Right ventricle myocardium superior (tissue), 1 donor: Measurements from ENCODE around the gene HOXA10. TPM values are rescaled to one million over a fixed set of nuclear protein-coding genes. Genes with fewer than 3 reads are reported as not detected.

Experiments
- ATAC-seq: fragments of 200-7000 bp; cut with Tn5 transposase; one replicate; pipeline ENCODE4 v1.9.1; 2020; ENCODE audit warnings: mild to moderate bottlenecking; ENCODE audit not compliant: poor library complexity
- DNase-seq: peaks from one replicate; pipeline ENCODE4 v3.0.0-alpha.2; 2020
- intact Hi-C: fragments of 100-400 bp; cut with DNase I; formaldehyde crosslinking; loops from one replicate; pipeline ENCODE4 v1.11.2; 2022
- total RNA-seq: library from RNA; stranded (reverse); fragmentation: NEBNext Ultra II Directional; extraction: Animal tissue kit (Norgen Biotek cat#: 25700); gene quantifications from one replicate; pipeline ENCODE4 v1.2.1, GENCODE V29; 2021
- donor health status: DM: no; HTN: yes; CAD: no; lungs with severe emphysema.

The HOXA10 gene
- total RNA-seq, 1 donor from 2014 or later = not detected

DNA sequence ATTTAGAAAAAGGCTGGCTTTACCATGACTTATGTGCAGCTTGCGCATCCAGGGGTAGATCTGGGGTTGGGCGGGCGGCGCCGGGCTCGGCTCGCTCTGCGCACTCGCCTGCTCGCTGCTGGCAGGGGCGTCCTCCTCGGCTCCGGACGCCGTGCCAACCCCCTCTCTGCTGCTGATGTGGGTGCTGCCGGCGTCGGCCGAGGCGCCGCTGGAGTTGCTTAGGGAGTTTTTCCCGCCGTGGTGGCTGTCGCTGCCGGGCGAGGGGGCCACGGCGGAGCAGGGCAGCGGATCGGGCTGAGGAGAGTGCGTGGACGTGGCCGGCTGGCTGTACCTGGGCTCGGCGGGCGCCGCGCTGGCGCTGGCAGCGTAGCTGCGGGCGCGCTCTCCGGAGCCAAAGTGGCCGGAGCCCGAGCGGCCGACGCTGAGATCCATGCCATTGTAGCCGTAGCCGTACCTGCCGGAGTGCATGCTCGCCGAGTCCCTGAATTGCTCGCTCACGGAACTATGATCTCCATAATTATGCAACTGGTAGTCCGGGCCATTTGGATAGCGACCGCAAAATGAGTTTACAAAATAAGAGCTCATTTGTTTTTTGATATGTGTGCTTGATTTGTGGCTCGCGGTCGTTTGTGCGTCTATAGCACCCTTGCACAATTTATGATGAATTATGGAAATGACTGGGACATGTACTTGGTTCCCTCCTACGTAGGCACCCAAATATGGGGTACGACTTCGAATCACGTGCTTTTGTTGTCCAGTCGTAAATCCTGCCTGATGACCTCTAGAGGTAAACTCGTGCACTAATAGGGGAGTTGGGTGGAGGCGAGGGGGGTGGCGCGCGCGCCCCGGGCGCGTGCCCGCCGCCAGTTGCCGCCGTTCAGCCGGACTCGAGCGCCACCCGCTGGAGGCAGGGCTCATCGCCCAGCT, 30.8 kb downstream of the HOXA10 start, which contains the start of gene HOXA5:
Gene HOXA5, minus strand, starts transcription at position 659 of the 927 bp plus-strand sequence. Its CDS starts 74 bp downstream, at position 585.
- DNase-seq (no peak), ATAC-seq (peak; percentile 54)
- intact Hi-C loops = no loop called here

DNA sequence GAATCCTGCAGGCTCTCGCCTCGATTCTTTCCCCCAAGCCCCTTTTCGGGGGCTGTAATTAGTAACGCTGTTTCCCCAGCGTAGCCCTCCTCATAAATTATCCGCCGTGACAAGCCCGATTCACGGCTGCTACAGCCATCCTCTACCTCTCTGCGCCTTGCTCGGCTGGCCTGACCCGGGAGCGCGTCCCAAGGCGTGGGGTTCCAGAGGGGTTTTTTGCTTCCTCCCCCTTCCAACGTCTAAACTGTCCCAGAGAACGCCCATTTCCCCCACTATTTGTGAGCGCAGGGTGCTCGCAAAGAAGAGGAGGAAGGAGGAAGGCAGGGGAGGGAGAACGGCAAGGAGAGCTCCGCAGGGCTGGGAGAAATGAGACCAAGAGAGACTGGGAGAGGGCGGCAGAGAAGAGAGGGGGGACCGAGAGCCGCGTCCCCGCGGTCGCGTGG, 31.5 kb downstream of the HOXA10 start:
- DNase-seq (no peak), ATAC-seq (no peak)
- intact Hi-C loops = no loop called here

DNA sequence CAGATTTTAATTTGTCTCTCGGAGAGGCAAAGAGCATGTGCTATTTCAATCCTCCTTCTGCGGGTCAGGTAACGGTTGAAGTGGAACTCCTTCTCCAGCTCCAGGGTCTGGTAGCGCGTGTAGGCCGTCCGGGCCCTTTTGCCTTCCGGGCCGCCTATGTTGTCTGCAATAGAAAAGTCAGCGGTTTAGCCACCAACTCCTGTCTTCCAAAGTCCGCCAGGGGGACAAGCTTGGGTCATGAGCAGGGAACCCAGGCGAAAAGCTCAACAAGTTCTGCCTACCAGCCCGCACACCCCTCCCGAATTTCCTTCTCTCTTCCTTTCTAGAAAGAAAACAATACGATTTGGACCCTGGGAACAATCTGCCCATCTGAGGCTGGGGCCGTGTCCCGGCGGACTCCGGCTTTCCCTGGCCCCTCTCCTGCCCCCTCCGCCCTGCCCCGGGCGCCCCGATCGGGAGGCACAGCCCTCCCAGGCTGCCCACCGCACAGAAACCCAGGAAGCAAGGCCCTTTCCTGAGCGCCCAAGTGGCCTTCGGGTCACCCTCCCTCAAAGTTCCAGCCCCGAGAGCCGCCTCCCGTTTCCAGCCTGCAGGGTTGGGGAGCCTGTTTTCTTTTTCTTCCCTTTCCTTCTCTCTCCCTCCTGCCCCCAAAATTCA, 32.1 kb downstream of the HOXA10 start:
- ATAC-seq = no peak
- intact Hi-C loops = no loop called here
- DNase-seq = no peak

DNA sequence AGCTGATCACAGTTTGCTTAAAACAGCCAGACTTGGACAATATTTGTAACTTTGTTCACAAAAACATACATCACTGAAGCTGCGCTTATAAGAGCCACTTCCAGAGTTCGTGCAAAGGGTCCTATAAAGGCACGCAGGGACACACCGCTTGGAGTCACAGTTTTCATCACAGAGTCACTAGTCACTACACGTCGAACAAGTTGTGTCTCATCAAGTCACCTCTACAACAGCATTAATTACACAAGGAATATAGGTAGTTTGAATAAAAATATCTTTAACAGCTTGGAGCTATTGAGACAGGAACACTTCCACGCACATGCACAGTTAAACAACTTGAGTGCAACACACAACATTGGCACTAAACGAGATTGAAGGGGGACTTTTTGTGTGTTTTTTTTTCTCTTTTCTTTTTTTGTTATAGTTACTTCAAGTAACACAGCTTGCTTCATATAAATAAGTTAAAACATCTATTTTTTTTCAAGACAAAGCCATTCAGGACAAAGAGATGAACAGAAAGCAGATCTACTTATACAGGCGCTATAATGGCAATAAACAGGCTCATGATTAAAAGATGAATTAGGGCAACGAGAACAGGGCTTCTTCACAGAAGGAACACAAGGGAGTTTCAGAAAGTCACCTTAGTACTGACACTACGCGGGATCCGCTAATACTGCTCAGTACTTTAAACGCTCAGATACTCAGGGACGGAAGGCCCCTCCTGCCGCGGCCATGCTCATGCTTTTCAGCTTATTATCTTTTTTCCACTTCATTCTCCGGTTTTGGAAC, 32.8 kb downstream of the HOXA10 start:
- intact Hi-C loops = no loop called here
- DNase-seq = no peak
- ATAC-seq = no peak

DNA sequence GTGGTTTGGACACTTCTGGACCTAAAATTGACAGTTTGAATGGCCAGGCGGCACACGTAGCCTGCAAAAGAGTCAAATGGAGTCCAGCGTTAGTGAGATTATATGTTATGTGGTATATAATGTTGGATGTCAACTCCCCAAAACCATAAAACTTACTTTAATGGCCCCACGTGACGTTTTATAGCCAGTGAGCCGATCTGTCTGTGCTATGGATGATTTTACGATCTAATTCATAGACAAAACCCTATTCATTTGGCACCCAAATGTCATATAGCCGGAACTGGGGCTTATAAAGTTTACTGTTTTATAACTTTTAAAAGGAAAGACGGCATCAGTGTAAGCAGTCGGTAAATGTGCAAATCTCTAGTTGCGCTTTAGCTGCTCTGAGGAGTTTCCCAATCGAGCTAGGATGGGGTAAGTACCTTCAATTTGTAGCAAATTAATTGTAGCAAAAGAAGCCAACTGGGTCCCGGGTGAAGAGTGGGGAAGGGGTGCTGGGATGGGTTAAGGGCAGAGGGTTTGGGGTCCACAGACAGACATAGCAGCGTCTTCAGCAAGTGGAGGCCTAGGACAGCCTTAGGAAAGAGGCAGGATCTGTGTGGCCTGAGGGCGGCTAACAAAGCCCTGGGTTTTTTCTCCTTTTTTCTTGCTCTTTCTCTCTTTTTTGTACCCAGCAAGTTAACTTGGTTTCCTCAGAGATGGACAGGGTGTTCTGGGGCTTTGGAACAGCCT, 33.8 kb downstream of the HOXA10 start:
- DNase-seq (no peak), ATAC-seq (no peak)
- intact Hi-C loops = no loop called here

DNA sequence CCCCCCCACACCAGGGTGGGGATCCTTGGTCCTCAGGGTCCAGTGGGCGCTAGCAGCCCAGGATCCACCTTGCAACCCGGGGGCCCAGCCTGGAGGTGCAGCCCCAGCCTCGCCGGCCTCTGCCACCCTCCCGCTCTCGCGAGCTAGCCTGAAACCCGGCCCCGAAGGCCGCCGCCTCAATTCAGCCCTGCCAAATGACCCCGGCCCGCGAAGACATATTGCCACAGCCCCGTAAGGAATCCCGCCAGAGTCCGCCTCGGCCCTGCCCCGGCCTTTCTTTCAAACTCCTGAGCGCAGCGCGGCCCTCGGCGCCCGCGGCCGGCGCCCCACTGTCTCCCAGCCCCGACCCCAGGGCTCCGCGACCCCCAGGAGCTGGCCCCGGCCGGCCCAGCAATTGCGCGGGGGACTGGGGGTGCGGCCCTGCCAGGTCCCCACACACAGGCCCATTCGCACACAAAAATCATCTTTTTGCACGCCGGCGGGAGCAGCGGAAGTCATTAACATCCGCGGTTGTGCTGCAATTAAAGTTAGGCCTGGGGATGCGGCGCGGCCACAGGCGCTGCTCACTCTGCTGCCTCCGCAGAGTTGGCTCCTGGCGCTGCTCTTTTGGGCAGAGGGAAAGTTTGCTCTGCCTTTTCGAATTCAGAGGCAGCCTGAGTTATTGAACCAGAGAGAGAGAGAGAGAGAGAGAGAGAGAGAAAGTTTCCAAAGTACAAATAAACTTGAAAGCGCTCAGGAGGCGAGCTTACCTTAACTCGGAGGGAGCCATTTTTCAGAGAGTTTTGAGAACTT, 34.6 kb downstream of the HOXA10 start:
- ATAC-seq (no peak), DNase-seq (no peak)
- intact Hi-C loops = no loop called here

DNA sequence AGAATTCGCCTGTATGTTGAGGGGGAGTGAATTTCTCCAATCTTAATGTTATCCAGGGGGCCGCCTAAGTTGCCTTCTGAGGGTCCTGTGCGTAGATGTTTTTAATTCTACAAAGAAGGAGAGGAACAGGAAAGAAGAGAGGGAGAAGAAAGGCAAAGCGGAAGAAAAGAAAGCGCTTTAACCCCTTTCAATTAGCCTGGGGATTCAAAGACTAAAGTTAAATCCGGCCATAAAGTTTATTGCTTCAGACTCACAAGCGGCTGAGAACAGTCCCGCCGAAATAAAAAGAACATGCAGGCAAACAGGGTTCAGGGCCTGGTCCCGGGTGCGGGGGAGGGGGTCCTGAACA, 35.2 kb downstream of the HOXA10 start:
- no peak for DNase-seq
- no peak for ATAC-seq
- intact Hi-C loops = no loop called here

DNA sequence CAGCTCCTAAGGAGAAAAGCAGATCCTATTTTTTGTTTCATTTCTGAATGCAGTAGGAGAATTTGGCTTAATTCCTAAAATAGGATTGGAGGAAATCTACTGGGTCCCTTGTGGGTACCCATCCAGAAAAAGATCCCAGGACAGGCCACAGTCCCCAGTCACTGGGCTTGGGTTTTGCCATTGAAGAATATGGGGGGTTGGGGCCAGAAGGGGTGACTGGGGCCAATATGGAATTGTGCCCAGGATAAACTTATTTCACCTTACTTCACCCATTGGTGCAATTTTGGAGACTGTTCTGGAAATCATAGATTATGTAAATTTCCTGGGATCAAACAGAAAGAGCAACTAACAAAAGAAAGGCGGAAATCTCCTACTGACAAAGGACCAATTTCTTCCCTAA, 35.6 kb downstream of the HOXA10 start:
- no peak for DNase-seq
- no peak for ATAC-seq
- intact Hi-C loops = no loop called here

DNA sequence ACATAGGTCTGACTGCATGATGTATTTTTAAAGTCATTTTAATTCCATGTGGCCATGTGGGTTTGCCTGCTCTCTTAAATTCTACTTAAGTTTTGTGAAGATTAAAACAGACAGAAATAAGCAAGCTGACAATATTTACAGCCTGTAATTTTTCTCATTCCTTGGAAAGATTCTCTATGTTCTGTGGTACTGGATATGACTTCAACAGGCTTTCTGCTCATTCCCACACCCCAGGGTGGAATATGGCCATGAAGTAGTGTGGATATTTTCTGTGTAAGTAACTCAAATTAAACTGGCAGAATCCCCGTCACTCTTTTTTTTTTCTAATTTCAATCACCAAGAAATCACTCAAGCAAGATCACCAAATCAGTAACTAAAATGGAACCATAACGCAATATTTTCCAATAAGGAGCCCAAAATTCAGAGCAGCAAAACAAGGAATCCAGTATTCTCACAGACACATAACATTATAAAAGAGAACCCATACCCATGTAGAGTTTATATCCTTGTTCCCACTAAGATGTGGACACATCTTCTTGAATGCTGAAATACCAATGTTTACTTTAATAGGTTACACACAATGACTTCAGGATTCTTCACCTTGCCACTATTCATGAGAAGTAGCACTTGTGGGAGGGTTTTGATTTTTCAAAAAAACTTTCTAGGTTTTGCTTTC, 36.3 kb downstream of the HOXA10 start:
- ATAC-seq (no peak), DNase-seq (no peak)
- intact Hi-C loops = no loop called here

DNA sequence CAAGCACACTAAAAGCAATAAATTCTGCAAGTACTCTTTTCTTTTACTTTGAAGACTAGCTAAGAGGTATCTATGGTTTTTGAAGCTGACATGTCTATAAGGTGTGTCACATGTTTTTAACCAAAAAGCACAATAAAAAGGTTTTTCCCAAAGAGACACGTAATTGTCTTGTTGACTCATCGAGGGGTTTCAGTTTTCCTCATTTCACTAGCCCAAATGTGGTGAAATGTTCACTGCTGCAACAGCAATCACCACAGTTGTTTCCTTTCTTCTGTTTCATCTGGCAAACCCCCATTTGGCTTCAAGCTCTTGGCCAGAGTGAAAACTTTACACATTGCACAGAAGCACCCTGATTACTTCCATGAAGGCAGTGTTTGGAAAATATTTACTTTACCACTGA, 39.7 kb downstream of the HOXA10 start:
- ATAC-seq (no peak), DNase-seq (no peak)
- intact Hi-C loops = no loop called here

DNA sequence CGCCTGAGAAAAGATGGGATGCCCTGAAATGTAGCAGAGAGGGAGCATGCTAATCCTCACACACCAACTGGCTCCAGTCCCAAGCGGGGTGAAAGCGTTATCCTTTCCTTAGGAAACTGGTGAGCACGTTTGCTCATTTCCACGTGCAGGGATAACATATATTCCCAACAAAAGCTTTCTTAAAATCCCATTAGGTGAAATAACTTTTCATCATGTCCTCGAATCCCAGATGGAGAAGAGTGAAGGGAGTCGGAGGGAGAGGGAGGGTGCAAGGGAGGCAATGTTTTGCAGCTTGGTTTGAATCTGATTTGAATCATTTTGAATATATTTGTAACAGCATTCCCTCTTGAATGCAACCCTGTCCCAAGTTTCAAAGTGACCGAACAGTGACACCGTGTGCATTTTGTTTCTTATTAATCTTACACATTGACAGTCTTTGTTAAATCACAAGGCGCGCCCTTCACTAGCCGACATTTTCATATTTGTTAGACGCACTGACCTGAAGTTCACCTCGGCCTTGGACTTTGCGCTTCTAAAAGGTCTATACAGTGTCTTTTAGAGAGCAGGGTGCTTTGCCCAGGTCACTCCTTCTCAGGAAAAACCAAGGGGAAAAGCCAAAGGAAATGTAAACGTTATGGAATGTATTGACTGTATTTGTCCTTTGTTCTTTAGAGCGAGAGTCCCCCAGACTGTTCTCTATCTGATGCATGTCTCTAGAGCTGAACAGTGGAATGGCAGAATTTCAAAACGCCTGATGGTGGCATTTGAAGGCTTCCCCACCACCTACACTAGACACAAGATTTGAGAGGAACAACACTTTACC, 40.5 kb downstream of the HOXA10 start:
- ATAC-seq (no peak), DNase-seq (no peak)
- intact Hi-C loops = no loop called here

DNA sequence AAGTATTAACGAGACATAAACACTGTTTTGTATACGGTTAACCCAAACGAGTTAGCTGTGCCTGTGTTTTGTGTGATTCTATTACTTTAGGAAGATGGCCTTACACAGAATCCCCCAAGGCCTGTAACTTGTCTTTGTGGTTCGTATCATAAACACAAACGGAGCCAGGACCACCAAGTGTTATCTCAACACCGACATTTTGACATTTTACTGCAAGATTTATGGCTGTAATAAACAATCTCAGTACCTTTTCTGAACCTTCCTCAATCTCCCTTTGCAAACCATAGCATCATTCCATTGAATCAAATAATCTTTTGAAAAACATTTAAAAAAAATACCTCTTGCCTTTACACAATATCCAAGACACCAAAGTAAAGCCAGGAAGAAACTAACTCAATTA, 41.1 kb downstream of the HOXA10 start:
- ATAC-seq (no peak), DNase-seq (no peak)
- intact Hi-C loops = no loop called here

DNA sequence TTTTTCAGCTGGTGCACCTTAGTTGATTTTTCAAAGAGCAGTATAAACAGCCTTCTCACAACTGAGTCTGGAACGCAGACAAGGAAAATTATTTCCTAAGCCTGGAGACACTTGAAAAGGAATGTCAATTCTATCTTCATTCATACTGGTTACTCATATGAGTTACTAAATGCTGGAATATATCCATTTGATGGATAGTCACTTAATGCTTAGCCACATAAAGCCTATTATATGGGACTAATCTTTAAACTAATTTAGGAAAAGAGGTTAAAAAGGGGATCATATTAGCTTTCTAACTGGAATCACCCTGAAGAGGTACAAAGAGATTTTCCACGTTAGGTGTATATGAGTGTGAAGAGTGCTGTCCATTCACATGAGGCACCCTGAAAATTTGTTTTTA, 41.9 kb downstream of the HOXA10 start:
- intact Hi-C loops = no loop called here
- DNase-seq = no peak
- no peak for ATAC-seq

DNA sequence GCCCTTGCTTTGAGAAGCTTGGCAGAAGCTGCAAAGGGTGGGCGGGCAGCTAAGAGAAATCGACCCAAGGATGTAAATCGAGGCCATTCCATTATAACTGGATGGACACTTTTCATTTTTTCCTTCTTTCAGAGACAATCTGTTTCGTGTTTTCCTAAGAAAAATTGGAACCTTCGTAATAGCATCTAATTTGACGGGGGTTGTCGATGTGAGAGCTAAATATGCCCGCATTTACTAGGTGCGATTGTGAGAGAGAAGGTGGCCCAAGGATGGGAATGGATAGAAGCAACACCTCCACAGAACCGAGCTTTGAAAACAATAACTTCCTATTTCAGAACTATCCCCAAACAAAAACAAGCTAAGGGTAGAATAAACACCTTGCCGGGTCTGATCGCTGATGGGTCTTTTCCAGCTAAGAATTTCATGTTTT, 42.7 kb downstream of the HOXA10 start:
- no peak for ATAC-seq
- DNase-seq = no peak
- intact Hi-C loops = no loop called here

DNA sequence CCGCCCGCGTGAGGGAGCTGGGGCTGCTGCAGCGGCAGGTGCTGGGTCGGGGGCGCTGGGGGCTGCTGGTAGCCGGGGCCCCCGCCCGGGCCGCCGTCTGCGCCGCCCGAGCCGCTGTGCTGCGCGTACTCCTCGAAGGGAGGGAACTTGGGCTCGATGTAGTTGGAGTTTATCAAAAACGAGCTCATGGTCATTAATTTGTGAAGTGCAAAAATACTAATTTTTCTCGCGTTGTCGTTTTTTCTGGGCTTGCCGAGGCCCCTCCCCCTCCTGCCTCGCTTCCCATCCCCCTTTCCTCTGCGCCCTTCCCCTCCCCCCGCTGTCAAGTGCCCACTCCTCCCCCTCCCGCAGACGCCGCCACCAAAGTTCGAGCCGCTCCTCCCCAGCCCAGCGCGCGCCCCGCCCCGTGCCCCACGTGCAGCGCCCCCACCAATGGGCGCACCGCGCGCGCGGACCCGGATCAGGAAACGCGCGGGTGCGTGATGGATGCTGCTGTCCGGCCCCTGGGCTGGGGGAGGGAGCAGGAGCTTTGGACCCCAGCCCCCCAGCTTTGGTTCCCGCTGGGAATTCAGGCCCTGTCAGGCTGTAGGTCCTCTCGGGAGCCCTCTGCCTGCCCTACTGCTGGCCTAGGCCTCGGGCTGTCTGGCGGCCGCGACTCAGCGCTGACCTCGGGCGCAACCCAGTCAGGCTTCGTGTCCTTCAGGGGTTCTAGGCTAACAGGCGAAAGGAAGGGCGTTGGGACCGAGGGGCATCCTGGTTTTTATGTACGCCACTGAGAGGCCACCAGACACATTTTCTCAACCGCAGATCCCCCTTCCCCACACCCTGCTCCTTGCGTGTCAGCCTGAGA, 43.4 kb downstream of the HOXA10 start, which contains the start of gene HOXA4:
Gene HOXA4, minus strand, starts transcription at position 218 of the 850 bp plus-strand sequence. Its CDS starts 24 bp downstream, at position 194.
- intact Hi-C loops = no loop called here
- ATAC-seq = peak; percentile 95
- peak; percentile 89 for DNase-seq
